HG03159 (cell line): ENCODE measurements around the gene STK39.

ENCODE experiments used
- ATAC-seq: cut with Tn5 transposase; IDR thresholded peaks from one replicate; pipeline ENCODE4 v1.9.1; 2021; ENCODE audit warnings: mild to moderate bottlenecking, moderate library complexity; ENCODE audit not compliant: unreplicated experiment

STK39 gene

DNA sequence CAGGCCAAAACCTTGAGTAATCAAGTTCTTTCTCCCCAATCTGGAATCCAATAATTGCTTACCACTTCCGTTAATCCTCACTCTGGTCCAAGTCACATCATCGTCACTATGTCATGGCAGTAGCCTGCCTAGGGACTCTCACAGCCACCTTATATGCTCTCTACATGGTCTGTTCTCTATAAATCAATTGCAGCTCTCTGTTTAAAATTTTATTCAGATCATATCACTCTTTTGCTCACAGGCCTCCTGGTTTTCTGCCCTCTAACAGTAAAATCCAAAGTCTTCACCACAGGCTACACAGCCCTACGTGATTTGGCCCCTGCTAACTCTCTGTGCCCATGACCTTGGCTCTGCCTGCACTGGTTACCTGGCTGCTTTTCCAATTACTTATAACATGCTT is 188.7 kb downstream of the STK39 start:
- no peak for ATAC-seq

DNA sequence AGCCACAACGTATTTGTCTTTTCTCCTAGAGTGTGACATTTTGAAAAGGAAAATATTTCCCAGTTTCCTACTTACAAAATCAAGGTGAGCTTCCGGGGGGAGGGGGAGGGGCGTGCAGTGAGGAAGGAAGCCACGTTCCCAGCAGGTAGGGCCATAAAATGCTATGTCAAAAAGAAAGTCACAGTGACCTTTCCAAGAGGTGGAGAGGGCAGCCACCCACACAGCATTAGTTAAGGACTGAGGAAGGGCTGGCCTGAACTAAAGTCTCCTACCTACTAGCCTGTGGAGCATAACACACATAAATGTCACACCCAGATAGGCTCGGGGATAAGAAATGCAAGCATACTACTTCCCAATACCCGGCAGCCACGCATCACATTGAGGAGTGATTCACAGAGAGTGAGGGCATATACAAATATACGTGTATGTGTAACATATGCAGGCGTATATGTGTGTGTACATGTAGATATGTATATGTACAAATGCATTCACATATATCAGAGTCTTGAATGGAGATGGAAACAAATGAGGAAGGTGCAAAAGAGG is 191.1 kb downstream of the STK39 start:
- no peak for ATAC-seq

DNA sequence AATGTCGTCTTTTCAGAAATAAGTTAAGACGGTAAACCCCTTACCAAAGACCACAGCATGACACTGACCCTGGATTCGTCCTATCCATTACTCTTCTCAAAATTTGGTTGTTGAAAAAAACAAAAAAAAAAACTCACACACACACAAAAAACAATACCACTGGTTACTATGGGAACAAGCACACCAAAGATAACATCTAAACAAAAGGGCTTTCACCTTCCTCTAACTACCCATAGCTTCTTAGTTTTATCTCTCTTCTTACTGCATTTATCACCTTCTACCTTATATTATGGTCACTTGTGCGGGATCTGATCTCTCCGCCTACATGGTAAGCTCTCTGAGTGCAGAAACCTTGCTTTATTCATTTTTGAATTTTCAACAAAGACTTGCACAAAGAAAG is 192.7 kb downstream of the STK39 start:
- ATAC-seq: no peak

- ATAC-seq: no peak
These were observed 193.7 kb downstream of the STK39 start for GRCh38 chr2:168053676-168054075.

DNA sequence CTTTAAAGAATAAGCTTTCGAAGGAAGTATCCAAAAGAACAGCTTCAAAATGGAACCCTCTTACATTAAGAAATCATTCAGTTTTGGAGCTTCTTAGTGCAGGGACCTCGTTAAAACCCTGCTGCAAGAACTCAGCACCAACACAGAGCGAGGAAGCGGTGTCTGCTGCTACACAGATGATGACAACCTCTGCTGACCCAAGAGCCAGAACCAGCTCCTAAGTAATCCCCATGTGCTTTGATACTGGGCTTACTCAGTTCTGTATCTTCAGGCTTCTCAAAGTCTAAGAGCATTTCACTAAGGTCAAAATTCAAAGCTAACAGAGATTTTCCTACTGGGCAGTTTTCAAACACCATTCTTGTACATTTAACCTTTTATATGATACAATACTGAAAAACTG is 194.6 kb downstream of the STK39 start:
- ATAC-seq: no peak

DNA sequence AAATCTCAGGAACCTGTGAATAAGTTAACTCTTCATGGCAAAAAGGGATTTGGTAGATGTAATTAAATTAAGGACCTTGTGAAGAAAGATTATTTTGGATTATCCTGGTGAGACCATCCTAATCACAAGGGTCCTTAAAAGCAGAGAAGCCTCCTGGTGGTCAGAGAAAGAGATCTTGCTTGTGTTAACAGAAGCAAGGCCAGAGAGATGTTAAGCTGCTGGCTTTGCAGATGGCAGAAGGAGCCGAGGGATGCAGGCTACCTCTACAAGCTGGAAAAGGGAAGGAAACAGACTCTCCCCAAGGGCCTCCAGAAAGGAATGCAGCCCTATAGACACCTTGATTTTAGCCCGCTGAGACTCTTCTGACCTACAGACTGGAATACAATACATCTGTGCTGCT is 197.0 kb downstream of the STK39 start:
- ATAC-seq: no peak

DNA sequence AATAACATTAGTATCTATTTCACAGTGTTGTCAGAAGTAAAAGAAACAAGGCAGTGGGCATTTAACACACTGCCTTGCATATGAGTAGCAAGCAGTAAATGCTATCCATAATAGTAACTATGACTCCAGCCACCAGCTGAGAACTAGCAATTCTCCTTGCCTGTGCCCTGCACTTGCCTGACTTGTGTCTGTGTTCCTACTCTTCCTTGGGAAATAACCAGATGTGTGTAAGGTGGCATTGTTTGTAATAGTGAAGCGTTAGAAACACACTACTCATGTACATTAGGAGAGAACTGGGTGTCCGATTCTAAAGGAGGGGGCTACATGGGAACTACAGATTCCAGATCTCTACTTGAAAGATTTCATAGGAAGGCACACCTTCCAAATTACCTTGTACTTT is 197.8 kb downstream of the STK39 start:
- no peak for ATAC-seq

DNA sequence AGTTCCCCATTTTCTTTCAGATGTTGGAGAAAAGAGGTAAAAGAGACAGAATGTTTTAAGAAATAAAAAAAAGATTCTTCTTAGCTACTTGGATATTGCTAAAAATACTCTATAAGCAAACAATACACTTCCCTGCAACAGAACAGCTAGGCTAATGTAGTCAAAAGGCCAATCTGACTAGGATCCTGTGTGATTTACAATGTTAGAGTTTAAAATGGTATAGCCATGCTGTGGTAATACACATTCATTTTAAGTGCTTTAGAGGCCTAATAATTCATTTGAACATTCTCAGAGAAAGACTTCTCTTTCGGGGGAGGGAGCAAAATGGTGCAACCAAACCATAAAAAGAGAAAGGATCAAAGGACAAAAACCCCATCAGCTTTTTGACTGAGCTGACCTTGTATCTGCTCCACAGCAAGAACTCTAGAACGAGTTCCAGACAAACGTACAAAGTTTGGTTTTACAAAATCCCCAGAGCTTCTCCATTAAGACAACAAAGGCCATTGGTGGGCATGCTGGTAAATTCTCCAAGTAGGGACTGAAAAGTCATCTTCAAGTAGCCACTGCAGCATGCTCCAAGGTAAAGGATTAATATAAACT is 200.2 kb downstream of the STK39 start:
- ATAC-seq: no peak

DNA sequence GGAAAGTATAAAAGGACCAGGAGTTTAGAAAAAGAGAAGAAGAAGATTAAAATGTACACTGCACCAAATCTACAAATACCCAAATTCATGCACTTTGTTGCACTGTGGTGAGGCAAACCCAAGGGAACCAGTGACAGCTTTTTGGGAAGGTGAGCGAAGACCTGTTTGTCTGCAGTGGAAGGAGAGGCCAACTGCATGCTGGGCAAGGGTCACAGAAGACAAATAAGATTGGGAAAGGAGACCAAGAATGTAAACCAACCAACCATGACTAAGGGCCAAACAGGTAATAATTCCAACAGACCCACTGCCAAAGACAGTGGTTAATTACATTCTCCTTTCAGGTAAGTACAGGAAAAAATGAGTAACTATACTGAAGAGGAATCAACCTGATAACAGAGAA is 202.8 kb downstream of the STK39 start:
- no peak for ATAC-seq

GRCh38 chr2:168044176-168044575 is 203.2 kb downstream of the STK39 start:
- ATAC-seq: no peak

GRCh38 chr2:168042127-168042824 is 205.1 kb downstream of the STK39 start:
- peak; percentile 99 for ATAC-seq

- no peak for ATAC-seq
These were observed 207.5 kb downstream of the STK39 start for GRCh38 chr2:168039881-168040280.

- ATAC-seq: no peak
These were observed 209.6 kb downstream of the STK39 start for GRCh38 chr2:168037778-168038177.

GRCh38 chr2:168035458-168035857 is 211.9 kb downstream of the STK39 start:
- ATAC-seq: peak; percentile 67

- ATAC-seq: no peak
These were observed 212.8 kb downstream of the STK39 start for GRCh38 chr2:168034616-168035015.

GRCh38 chr2:168033966-168034365 is 213.4 kb downstream of the STK39 start:
- ATAC-seq: no peak

- ATAC-seq: no peak
These were observed 215.3 kb downstream of the STK39 start for GRCh38 chr2:168032091-168032490.

DNA sequence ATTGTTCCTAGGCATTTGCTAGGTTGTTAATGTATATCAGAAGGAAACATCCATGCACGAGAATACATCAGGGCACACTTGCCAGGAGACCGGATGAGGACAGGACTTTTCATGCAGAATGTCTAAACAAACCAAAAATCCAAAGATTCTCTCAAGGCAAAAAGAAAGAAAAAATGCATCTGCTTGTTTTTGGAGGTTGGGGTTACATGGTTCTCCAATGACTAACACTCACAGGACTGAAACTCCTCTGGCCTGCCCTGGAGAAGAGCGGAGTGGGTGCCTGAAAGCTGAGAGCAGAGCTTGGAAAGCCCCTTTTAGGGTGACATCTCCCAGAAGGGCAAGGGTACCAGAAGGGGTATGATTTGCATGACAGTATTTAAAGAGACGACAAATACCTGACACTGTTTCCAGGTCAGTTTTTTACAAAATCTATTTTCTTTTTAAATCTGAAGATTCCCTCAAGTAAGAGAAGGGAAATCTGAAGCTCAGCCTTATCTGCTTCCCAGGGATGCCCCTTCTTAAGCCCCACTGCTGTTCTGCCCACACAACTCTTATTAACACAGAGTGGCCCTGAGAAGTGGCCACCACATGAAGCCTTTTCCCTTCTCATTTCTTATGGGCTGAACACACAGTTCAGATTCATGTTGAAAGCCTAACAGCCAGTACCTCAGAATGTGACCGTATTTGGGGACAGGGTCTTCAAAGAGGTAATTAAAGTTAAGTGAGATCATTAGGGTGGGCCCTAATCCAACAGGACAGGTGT is 216.4 kb downstream of the STK39 start:
- ATAC-seq: peak; percentile 73

- no peak for ATAC-seq
These were observed 218.3 kb downstream of the STK39 start for GRCh38 chr2:168029071-168029470.

DNA sequence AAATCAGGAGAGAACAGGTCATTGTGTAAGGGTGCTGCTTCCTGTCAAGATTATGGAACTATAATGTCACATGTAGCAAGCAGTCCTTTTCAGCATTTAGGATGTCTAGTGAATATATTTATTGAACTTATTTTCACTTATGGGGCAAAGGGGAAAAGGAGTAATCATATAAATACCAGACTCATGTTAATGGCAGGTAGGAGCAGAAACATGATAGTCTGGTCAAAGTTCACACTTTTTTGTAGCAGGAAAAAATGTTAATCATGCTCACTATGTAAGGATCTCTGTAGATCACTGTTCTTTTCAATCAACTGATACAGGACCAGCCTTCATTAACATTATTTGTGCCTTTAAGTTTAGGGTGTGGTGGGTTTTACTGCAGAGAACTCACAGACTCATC is 219.0 kb downstream of the STK39 start:
- ATAC-seq: no peak

DNA sequence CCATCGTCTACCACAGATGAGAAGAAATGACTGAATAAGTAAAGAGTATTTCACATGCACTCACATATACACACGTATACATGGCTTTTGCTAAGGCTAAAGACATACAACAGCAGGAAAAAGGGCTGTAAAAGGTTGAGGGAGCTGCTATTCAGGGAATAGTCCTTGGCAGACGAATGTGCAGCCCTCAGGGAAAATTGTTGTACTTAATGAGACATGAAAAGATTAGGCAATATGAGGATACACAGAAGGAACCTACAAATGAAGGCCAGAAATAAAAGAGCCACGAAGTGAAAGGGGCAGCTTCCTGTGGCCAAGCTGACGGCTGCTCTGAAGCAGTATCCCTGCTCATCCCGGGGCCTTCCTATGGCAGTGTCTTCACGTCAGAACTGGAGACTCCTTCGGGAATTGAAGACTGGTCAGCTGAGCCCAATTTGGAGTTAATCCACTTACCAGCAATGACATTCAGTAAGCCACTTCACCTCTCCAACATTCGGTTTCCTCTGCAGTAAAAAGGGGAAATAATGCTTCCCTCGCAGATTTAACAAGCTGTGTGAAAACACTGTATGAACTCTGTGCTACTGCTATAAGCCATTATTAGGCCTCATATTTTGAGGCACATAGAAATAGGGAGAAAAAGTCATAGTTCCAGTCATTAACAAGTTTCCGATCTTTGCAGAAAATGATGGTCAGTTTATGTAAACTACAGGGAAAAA is 221.8 kb downstream of the STK39 start:
- no peak for ATAC-seq
